ENCODE results near the gene TSSC4.

DNA sequence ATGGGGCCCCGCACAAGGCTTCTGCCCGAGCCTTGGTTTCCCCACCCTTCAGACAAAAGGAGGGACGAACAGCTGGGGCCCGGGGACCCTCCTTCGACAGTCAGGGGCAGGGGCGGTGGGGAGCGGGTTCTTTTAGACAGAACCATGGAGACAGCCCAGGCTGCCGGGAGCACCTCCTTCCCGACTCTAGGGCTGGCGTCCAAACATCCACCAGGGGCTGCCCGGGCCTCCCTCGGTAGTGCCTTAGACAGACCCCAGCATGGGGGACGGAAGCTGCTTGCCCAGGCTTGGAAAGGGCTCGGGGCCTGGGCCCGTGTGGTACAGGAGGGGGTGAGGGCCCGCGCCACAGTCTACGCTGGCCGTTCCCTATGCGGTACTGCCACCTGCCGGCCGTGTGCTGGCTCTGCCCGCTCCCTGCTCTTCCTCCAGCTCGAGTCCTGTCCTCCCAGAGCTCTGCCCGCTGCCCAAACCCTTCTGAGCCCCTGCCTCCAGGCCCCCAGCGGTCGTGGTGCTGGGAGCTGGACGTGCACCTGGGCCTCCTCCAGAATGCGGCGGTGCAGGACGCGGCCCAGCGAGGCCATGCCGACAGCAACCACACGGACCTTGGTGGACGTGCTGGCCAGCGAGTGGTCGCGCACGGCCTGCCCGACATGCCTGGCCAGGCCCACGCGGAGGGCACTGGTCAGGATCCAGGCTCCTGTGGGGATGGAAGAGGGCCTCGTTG, 20.1 kb downstream of the TSSC4 start:
- TF ChIP-seq NFRKB (IDR thresholded peaks at IDR 0.05) (no peak), SP1 (IDR thresholded peaks at IDR 0.05) (no peak), FOXA1 (IDR thresholded peaks at IDR 0.05) (no peak), ELF4 (IDR thresholded peaks at IDR 0.05) (no peak), TARDBP (IDR thresholded peaks at IDR 0.05) (no peak)

Measured in HEK293T (cell line).